Effector CD8-positive, alpha-beta T cell (primary cell): ENCODE measurements around the gene ZNF787.
"Not testable (repeated sequence)": the region's sequence is repeated elsewhere in the genome, so short reads cannot be mapped to it uniquely, and the experiment has no call there.

Source experiments
- DNase-seq: peaks from one replicate; lab custom pipeline; 2025; lab: John Stamatoyannopoulos, UW
- total RNA-seq, 4 experiments: gene quantifications; one replicate each; lab custom pipeline; 2026; lab: John Stamatoyannopoulos, UW

The ZNF787 gene
- 26.3 to 43.2 (median 31.0) reads per million in 4 experiments for total RNA-seq

DNA sequence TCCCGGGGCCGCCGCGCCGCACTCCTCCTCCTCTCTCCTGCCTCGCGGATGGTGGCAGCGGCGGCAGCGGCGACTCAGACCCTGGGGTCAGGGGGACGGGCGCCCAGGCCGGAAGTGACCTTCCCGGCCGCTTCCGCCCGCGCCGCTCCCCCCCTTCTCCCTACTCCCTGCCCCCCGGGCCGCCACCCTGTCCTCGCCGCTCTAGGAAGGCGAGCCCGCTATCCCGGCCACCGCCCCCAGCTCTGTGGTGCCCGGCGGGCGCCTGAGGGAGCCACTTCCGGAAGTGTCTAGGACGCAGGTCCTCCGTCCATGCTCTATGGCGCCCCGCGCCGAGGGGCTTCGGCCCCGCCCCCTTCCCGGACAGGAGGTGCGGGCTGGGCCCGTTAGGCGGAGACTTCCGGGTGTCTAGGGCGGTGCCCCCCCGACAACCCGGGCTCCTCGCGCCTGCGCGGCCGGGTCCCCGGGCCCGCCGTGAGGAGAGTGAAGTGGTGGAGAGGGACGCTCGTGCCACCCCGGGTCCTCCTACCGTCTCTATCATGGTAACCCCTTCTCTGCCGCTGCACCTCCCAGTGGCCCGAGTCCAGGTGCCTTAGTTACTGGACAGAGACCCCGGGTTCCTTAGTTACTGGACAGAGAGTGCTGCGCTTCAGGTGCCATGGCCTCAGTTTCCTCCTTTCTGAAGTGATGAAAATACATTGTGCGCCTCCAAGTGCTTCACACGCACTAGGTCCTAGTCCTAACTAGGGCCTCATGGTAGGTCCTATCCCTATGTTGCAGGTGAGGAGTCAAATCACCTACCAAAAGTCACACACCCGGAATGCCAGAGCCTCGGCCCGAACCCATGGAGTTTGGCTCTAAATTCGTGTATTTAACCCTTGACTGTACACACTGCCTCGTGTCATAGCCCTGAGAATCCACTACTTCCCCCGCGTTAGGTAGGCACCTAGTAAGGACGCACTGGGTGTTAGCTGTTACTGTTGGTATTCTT, at the start of gene ZNF787:
Gene ZNF787, minus strand, starts transcription at position 116 of the 988 bp plus-strand sequence. CDS start 18,078 bp downstream, outside the sequence.
- peak; percentile 92 for DNase-seq

DNA sequence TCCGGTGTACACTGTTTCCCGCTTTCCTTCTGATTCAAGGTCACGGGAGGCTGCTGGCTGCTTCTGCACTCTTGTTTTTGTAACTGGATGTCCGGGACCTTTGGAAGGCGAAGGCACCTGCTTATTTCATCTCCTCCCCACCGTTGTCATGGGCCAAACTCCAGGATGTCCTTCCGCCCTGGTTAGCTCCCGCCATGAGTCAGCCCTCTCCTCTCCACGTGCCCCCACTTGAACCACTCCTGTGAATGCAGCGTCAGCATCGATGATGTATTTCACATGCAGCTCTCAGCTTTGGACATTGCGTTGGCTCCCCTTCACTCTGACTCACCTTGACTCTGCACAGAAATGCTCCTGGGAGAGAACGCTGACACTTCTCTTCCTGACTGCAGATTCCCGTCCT, 49.2 kb upstream of the ZNF787 start:
- DNase-seq = no peak

DNA sequence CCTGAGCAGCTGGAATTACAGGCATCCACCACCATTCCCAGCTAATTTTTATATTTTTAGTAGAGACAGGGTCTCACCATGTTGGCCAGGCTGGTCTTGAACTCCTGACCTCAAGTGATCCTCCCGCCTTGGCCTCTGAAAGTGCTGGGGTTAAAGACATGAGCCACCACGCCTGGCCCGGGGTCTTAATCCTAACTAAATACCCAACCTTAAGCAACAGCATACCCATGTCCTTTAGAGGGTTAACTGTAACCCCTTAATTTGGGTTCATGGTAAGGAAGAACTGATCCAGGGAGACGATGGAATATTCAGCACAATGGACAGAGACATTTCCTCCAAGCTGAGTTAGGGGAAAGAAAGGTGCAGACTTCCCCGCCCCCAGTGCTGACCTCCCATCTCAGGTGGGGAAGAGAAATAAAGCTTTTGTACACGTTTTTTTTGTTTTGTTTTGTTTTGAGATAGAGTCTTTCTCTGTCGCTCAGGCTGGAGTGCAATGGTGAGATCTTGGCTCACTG, 46.0 kb upstream of the ZNF787 start:
- no peak for DNase-seq

DNA sequence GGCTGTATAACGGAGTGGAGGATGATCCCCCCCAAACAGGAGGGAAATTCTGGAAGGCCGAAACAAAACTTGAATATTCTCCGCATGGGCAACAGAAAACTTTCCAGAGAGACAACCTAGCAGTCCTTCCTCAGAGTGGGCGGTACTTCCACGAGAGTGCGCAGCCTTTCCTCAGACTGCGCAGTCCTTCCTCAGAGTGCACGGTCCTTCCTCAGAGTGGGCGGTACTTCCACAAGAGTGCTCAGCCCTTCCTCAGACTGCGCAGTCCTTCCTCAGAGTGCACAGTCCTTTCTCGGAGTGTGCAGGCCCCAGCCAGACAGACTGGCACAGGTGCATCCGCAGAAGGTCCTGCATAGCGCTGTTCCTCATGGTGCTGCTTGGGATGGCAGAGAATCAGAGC, 42.0 kb upstream of the ZNF787 start:
- DNase-seq = no peak

DNA sequence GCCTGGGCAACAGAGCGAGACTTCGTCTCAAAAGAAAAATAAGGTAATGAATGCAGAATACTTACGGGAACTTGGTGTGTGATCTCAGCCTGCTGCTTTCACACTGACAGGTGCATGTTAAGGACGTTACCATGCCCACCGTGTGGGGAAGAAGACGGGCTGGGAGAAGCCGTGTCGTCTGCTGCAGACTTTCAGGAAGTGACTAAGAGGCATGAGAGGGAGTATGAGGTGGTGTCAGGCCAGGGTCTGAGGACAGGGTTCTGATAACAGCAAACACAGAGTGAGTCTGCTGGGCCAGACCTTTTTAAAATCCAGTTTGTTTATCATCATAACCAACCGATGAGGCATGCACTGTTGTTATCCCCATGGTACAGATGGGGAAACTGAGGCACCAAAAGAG, 41.2 kb upstream of the ZNF787 start:
- DNase-seq = no peak

DNA sequence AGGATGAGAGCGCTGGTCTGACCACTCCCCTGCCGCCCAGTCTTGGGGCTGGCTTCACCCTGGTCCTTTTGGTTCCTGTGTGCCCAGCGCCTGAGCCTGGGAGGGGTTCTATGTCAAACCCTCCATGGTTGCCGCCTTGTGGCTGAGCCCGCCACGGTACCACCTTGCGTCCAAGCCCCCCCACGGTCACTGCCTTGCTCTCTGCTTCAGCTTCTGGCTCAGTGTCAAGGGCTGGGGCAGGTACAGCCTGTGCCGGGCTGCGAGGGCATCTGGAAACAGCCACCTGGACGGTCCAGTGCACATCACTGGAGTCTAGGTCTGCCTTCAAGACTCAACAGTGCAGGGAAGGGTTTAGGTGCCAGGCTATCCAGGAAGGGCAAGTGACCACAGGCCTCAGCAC, 40.4 kb upstream of the ZNF787 start:
- DNase-seq = no peak

DNA sequence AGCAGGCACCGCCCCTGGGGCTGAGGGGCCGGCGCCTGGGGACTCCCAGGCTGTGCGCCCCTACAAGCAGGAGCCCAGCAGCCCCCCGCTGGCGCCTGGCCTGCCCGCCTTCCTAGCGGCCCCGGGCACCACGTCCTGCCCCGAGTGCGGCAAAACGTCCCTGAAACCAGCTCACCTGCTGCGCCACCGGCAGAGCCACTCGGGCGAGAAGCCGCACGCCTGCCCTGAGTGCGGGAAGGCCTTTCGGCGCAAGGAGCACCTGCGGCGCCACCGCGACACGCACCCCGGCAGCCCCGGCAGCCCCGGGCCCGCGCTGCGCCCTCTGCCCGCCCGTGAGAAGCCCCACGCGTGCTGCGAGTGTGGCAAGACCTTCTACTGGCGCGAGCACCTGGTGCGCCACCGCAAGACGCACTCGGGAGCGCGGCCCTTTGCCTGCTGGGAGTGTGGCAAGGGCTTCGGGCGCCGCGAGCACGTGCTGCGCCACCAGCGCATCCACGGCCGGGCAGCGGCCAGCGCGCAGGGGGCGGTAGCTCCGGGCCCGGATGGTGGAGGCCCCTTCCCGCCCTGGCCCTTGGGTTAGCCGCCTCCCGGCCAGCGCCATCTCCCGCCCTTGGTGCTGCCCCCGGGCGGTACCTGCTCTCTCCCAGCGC, 38.7 kb upstream of the ZNF787 start:
- no peak for DNase-seq

DNA sequence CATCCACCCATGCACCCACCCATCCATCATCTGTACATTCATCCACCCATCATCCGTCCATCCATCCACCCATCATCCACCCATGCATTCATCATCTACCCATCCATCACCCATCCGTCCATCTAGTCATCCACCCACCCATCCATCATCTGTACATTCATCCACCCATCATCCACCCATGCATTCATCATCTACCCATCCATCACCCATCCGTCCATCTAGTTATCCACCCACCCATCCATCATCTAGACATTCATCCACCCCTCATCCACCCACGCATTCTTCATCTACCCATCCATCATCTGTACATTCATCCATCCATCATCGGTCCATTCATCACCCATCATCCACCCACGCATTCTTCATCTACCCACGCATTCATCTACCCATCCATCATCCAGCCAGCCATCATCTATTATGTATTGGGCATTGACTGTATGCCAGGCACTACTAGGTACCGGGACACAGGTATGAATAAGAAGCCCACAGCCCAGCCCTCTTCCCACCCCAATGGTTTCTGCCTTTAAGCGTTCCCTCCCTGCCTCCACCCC, 38.0 kb upstream of the ZNF787 start:
- DNase-seq = no peak

DNA sequence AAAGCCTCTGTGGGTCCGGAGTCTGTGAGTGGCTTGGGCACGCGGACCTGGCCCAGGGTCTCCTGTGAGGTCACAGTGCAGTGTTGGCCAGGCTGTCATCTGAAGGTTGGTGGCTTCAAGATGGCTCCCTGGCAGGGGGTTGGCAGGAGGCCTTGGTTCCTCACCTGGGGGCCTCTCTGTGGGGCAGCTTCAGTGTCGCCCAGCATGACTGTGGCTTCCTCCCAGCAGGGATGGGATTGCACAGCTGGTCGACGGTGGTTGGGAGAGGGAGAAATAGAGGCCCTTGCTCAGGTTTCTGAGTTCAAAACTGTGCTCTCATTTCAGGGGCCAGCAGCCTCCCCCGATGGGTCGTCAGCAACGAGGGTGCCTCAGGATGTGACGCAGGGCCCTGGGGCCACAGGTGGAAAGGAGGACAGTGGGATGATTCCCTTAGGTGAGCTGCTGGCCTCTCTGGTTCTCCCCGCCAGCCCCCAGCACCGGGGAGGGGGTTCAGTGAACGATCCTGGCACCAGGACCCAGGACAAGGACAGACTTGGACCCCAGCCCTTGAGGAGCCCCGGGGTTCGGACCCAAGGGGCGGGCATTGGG, 37.2 kb upstream of the ZNF787 start:
- DNase-seq = no peak

DNA sequence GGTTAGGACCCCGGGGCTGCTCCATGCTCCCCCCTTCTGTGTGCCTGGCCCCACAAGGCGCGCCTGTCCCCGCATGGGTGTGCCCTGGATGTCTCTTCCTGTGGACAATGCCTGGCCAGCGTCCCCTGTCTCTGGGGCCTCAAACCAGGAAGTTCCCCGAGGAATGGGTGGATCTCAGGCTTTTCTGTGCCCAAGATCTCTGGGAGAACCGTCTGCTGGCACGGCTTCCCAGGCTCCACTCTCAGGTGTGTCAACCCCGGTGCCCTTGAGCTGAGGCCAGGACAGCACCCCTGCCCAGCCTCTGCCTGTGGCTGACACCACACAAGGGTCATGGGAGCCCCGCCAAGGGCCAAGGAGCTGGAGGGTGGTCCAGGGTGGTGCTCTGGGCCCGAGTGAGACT, 35.7 kb upstream of the ZNF787 start:
- DNase-seq = no peak

DNA sequence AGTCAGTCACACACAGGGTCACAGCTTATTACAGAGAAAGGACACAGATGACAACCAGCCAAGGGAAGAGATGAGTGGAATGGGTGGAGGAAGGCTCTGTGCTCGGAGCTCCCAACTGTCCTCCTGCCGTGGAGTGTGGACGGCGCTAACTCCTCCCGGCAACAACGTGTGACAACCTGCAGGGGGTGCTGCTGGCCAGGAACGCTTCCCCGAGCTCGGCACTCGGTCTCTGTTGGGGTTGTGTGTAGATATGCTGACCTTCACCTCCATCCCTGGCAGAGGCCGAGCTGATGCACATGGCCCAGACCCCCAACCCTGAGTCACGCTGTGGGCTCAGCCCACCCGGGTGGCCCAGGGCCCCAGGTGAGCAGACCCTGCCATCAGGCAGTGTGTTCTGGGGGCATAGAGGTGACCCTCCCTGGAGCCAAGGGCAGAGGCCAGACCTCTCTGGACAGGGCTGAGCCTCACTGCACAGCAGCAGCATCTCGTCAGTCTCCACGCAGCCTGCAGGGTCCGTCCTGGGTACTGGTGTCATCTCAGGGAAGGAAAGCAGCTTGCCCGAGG, 34.1 kb upstream of the ZNF787 start:
- DNase-seq = no peak

DNA sequence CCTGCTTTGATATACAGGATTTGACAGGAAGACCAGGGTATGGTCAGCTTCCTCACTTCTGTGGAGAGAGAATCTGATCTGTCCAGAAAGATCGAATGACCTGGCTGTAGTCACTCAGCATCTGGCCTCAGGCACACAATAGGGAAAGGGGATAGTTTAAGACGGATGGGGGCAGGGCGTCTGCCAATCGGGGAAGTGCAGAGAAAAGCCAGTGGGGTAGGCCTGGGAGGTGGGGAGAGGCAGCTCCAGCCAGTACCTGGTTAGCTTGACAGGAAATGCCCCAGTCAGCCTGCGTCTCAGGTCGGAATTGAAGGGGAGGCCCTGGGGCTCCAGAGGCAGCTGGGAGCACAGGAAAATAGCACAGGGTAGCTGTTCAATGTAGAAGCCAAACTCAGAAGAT, 32.4 kb upstream of the ZNF787 start:
- DNase-seq = no peak

DNA sequence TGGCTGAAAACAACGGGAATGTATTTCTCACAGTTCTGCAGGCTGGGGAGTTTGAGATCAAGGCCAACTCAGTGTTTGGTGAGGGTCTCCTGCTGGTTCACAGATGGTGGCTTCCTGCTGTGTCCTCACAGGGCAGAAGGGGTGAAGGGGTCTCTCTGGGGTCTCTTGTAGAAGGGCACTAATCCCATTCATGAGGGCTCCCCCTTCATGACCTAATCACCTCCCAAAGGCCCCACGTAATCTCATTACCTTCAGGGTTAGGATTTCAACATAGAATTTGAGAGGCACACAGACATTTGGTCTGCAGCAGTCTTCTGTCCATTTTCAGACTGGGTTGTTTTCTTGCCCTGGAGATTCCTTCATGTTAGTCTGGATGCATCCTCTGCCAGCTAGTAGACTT, 31.5 kb upstream of the ZNF787 start:
- no peak for DNase-seq

DNA sequence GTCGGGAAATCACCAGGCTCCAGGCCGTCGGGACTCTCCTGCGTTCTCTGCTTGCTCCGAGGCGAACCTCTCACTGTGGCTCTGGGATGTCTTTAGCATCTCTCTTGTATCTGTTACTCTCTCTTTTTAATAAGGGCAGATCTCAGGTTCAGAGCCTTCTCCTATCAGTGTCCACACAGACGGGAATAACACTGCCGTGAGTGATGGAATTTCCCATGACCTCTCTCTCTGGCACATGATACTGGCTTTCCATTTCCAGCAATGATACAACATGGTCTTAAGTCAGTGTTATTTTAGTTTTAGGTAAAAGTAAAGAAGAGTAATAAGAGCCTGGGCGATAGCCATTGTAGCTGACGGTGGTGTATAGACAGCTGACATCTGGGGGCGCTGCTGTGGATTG, 29.3 kb upstream of the ZNF787 start:
- DNase-seq = no peak

DNA sequence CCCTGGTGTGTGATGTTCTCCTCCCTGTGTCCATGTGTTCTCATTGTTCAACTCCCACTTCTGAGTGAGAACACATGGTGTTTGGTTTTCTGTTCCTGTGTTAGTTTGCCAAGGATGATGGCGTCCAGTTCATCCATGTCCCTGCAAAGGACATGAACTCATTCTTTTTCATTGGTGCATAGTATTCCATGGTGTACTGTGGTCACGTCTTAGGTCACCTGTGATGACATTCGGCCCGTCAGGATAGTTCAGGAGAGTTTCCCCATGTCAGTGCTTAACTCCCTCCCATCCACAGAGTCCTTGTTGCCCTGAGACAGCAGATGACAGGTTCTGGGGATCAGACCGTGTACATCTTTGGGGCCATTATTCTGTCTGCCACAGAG, 28.6 kb upstream of the ZNF787 start:
- no peak for DNase-seq

DNA sequence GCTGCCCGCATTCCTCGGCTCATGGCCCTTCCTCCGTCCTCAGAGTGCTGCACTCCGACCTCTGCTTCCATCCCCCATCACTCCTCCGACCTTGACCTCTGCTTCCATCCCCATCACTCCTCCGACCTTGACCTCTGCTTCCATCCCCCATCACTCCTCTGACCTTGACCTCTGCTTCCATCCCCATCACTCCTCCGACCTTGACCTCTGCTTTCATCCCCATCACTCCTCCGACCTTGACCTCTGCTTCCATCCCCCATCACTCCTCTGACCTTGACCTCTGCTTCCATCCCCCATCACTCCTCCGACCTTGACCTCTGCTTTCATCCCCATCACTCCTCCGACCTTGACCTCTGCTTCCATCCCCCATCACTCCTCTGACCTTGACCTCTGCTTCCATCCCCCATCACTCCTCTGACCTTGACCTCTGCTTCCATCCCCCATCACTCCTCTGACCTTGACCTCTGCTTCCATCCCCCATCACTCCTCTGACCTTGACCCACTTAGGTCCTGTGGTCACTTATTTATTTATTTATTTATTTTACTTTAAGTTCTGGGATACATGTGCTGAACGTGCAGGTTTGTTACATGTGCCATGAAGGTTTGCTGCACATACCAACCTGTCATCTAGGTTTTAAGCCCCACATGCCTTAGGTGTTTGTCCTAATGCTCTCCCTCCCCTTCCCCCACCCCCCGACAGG, 28.0 kb upstream of the ZNF787 start:
- not testable (repeated sequence) for DNase-seq

DNA sequence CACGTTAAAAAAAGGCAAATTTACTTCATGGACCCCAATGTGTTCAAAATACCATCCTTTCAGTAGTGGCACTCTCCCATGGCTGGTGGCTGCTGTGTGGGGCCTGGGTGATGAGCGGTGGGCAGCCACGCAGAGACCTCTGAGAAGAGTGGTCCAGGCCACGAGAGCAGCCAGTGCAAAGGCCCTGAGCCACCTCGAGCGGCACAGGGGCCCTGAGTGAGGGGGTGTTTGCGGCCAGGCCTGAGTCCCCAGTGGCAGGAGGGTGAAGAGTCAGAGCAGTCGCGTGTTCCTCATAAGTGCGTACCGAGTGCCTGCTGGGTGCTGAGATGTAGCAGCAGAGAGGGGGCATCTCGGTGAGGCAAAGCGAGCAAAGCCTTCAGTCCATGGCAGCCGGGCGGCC, 27.0 kb upstream of the ZNF787 start:
- no peak for DNase-seq

DNA sequence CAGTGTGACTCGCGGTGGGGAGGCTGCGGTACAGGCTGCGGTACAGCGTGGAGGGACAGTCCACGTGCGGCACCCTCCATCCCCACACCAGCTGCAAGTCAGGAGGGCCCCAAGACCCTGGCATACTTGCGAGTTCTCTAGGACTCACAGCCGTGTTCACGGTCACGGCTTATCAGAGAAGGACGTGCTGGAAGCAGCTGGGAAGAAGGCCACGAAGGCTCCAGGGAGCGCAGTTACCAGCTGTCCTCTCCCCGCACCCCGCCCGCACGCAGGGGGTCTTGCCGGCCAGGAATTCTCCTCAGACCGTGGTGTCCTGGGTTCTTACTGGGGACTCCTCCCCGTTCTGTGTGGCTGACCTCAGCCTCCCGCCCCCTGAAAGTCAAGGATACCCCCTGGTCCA, 26.2 kb upstream of the ZNF787 start:
- DNase-seq = no peak

DNA sequence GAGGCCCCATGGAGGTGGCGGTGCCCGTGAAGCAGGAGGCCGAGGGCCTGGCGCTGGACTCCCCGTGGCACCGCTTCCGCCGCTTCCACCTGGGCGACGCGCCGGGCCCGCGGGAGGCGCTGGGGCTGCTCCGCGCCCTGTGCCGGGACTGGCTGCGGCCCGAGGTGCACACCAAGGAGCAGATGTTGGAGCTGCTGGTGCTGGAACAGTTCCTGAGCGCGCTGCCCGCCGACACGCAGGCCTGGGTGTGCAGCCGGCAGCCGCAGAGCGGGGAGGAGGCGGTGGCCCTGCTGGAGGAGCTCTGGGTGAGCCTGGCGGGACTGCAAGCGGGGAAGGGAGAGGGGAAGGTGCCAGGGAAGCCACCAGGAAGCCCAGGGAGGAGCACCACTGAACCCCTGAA, 25.8 kb upstream of the ZNF787 start:
- DNase-seq = no peak

DNA sequence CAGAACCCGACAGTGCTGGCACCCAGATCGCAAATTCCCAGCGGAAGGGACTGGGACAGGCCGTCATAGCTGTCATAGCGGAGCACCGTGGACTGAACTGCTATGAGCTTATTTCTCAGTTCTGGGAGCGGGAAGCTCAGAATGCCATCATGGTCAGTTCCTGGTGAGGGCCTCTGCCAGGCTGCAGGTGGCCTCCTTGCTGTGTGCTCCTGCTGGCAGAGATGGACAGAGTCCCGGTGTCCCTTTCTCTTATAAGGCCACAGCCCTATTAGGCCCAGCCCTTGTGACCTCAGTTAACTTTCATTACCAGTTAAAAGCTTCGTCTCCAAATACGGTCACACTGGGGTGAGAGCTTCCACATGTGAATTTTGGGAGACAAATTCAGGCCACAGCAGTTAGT, 24.6 kb upstream of the ZNF787 start:
- DNase-seq = no peak

DNA sequence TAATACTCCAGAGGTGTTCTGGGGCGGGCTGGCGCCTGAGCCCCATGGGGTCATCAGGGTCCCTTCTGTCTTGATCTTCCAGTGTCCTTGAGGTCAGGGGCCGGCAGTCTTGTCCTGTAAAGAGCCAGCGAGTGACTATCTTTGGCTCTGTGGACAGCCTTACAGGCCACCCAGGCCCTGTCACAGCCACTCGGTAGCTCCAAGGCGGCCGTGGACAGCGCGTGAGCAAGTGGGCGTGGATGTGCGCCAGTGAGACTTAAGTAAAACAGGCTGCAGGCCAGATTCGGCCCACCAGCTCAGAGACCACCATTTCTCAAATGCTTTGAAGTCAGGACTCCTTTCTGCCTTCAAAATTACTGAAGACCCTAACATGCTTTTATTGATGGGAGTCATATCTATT, 23.7 kb upstream of the ZNF787 start:
- DNase-seq = no peak
